Measurements from ENCODE around the gene ZNF8. TPM values are rescaled to one million over a fixed set of nuclear protein-coding genes. Genes with fewer than 3 reads are reported as not detected.

Gene ZNF8
- total RNA-seq, 1 donor from 2014 or later = 2.4 TPM

- H3K4me3 ChIP-seq (ENCODE audit: low read depth, low read length) = no peak overlapping the region
- FAIRE-seq (no peak), DNase-seq (ENCODE audit: low read depth) (no peak)
- H3K27me3 ChIP-seq (ENCODE audit: control insufficient read depth, insufficient read depth, low read length) = no peaks in the 10 kb centered on the region
- TF ChIP-seq CTCF (IDR thresholded peaks at IDR 0.05; ENCODE audit: insufficient read depth, low read length, severe bottlenecking) = no peak
- H3K36me3 ChIP-seq (ENCODE audit: control insufficient read depth, insufficient read depth, low read length) = peaks cover 4% of the 10 kb centered on the region
Measured at GRCh38 chr19:58304255-58304654, 25.5 kb downstream of the ZNF8 start.

- no peak for TF ChIP-seq CTCF (IDR thresholded peaks at IDR 0.05; ENCODE audit: insufficient read depth, low read length, severe bottlenecking)
- Histone ChIP-seq H3K4me3 (ENCODE audit: low read depth, low read length) (peak overlapping the region; percentile 97), H3K36me3 (ENCODE audit: control insufficient read depth, insufficient read depth, low read length) (peaks cover 4% of the 10 kb centered on the region), H3K27me3 (ENCODE audit: control insufficient read depth, insufficient read depth, low read length) (no peaks in the 10 kb centered on the region)
- FAIRE-seq (no peak), DNase-seq (ENCODE audit: low read depth) (no peak)
Measured at GRCh38 chr19:58304748-58305064, 26.0 kb downstream of the ZNF8 start.

- FAIRE-seq (no peak), DNase-seq (ENCODE audit: low read depth) (peak; percentile 90)
- H3K36me3 ChIP-seq (ENCODE audit: control insufficient read depth, insufficient read depth, low read length) = peaks cover 2% of the 10 kb centered on the region
- no peaks in the 10 kb centered on the region for H3K27me3 ChIP-seq (ENCODE audit: control insufficient read depth, insufficient read depth, low read length)
- no peak for TF ChIP-seq CTCF (IDR thresholded peaks at IDR 0.05; ENCODE audit: insufficient read depth, low read length, severe bottlenecking)
- H3K4me3 ChIP-seq (ENCODE audit: low read depth, low read length) = peak within 1 kb of the TSS; percentile 97
Measured at GRCh38 chr19:58305065-58305931, 26.5 kb downstream of the ZNF8 start, which contains the start of gene ERVK3-1. Gene ERVK3-1 (plus strand): TSS chr19:58305377. CDS start chr19:58312169, 6,792 bp downstream.

- TF ChIP-seq CTCF (IDR thresholded peaks at IDR 0.05; ENCODE audit: insufficient read depth, low read length, severe bottlenecking) = no peak
- H3K4me3 ChIP-seq (ENCODE audit: low read depth, low read length) = peak overlapping the region; percentile 97
- FAIRE-seq (no peak), DNase-seq (ENCODE audit: low read depth) (no peak)
- no peaks in the 10 kb centered on the region for H3K27me3 ChIP-seq (ENCODE audit: control insufficient read depth, insufficient read depth, low read length)
- no peaks in the 10 kb centered on the region for H3K36me3 ChIP-seq (ENCODE audit: control insufficient read depth, insufficient read depth, low read length)
Measured at GRCh38 chr19:58305932-58306323, 27.2 kb downstream of the ZNF8 start.

- no peaks in the 10 kb centered on the region for H3K27me3 ChIP-seq (ENCODE audit: control insufficient read depth, insufficient read depth, low read length)
- DNase-seq (ENCODE audit: low read depth) (no peak), FAIRE-seq (no peak)
- TF ChIP-seq CTCF (IDR thresholded peaks at IDR 0.05; ENCODE audit: insufficient read depth, low read length, severe bottlenecking) = no peak
- H3K4me3 ChIP-seq (ENCODE audit: low read depth, low read length) = no peak overlapping the region
- peaks cover 7% of the 10 kb centered on the region for H3K36me3 ChIP-seq (ENCODE audit: control insufficient read depth, insufficient read depth, low read length)
Measured at GRCh38 chr19:58307736-58308135, 29.0 kb downstream of the ZNF8 start.

Data from bronchial epithelial cell (primary cell).